Muscle of leg (tissue), 11 donors: Measurements from ENCODE around the gene RAD51B. TPM values are rescaled to one million over a fixed set of nuclear protein-coding genes. Genes with fewer than 3 reads are reported as not detected.

ENCODE experiments used
- DNase-seq: peaks from one replicate; pipeline ENCODE4 v3.0.0; 2013
- H3K27ac ChIP-seq: one replicate; pipeline ENCODE4 v1.5.1; 2013; ENCODE audit warnings: mild to moderate bottlenecking, low read length, control low read depth
- H3K27me3 ChIP-seq: one replicate; pipeline ENCODE4 v1.6.1; 2013; ENCODE audit warnings: low read length; ENCODE audit not compliant: control insufficient read depth, insufficient read depth
- H3K36me3 ChIP-seq: one replicate; pipeline ENCODE4 v1.6.1; 2013; ENCODE audit warnings: low read length; ENCODE audit not compliant: control insufficient read depth, insufficient read depth
- H3K4me1 ChIP-seq: one replicate; pipeline ENCODE4 v1.6.1; 2013; ENCODE audit warnings: low read length; ENCODE audit not compliant: control insufficient read depth, insufficient read depth
- H3K4me3 ChIP-seq: one replicate; pipeline ENCODE4 v1.5.1; 2013; ENCODE audit warnings: low read length, control low read depth
- H3K9me3 ChIP-seq: replicated peaks from 2 replicates; pipeline ENCODE4 v1.6.1; 2013; ENCODE audit warnings: low read depth, low read length; ENCODE audit not compliant: control insufficient read depth
- WGBS: methylation state at CpG from one replicate; pipeline ENCODE4 v1.1.5; 2013; ENCODE audit warnings: missing lambda C conversion rate; ENCODE audit not compliant: insufficient coverage; 5-methylcytosine and 5-hydroxymethylcytosine counted together
- polyA plus RNA-seq, 8 donors: library from polyadenylated mRNA; unstranded; fragments of 120-200 nt; gene quantifications; one replicate each; pipeline versions ENCODE4 v1.2.1 to v1.2.3, GENCODE V29; 2013; ENCODE audit warnings: inconsistent platforms in 1 of 8, low replicate concordance in 1 of 8; ENCODE audit not compliant: insufficient read length in 8 of 8, insufficient read depth in 1 of 8
- total RNA-seq: library from RNA; stranded (reverse); fragments of 120-200 nt; gene quantifications from one replicate; pipeline ENCODE4 v1.2.4, GENCODE V29; 2013

The RAD51B gene
- total and polyA plus RNA-seq, 9 donors: 6.0 to 16.5 (median 7.2) TPM

DNA sequence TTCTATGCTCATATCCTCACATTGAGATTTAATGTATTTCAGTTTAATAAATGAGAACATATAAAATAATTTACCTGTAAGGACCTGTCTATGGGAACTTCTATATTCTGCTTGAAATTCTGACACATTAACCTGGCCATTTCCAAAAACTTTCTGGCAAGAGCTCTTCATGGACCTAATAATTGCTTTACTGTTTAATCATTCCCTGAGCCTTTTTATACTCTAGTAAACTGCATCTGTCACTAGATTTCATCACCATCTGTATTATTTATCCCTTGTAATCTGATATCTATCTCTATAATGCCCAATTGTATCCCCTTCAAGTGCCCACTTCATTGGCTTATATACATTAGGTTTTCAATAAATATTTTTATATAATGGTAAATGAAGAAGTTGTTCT lies 327.7 kb downstream of the RAD51B start:
- DNase-seq: no peak
- H3K27ac ChIP-seq: peak overlapping the region; percentile 32
- peaks cover 14% of the 10 kb centered on the region for H3K9me3 ChIP-seq
- H3K4me1 ChIP-seq: peaks cover 29% of the 10 kb centered on the region
- H3K4me3 ChIP-seq: no peak overlapping the region
- H3K36me3 ChIP-seq: no peaks in the 10 kb centered on the region
- H3K27me3 ChIP-seq: no peaks in the 10 kb centered on the region

DNA sequence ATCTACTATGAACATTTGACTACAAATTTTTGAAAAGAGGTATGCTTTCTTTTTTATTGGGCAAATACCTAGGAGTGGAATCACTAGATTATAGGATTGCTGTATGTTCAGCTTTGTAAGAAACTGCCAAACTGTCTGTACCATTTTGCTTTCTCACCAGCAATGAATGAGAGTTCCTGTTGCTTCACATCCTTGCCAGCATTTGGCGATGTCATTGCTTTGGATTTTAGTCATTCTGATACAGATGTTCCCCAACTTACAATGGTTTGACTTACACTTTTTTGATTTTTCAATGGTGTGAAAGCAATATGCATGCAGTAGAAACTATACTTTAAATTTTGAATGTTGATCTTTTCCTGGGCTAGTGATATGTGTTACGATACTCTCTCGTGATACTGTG lies 328.7 kb downstream of the RAD51B start:
- Histone ChIP-seq H3K4me3 (no peak overlapping the region), H3K27ac (no peak overlapping the region), H3K36me3 (no peaks in the 10 kb centered on the region), H3K27me3 (no peaks in the 10 kb centered on the region), H3K4me1 (peaks cover 22% of the 10 kb centered on the region), H3K9me3 (peaks cover 16% of the 10 kb centered on the region)
- no CpG with 5 or more reads among the region's 3 CpGs for WGBS
- no peak for DNase-seq

DNA sequence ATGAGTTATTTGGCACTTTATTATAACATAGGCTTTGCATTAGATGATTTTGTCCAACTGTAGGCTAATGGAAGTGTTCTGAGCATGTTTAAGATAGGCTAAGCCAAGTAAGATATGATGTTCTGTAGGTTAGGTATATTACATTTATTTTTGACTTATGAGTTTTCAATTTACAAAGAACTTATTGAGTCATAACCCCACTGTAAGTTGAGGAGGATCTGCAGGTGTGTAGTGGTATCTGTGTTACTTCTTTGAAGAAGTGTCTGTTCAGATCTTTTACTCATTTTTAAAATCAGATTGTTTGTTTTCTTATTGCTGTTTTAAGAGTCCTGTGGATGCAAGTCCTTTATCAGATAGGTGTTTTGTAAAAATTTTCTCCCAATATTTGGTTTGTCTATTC lies 329.2 kb downstream of the RAD51B start:
- H3K27ac ChIP-seq: no peak overlapping the region

DNA sequence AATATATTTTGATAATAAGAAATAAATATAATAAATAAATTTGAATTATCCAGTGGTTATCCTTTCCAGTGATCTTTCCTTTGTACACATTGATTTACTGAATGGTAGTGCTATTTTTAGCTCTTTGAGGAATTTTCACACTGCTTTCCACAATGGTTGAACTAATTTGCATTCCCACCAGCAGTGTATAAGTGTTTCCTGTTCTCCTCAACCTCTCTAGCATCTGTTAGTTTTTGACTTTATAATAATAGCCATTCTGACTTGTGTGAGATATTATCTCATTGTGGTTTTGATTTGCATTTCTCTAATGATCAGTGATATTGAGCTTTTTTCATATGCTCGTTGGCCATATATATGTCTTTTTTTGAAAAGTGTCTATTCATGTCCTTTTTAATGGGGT lies 333.7 kb downstream of the RAD51B start:
- peaks cover 16% of the 10 kb centered on the region for H3K9me3 ChIP-seq
- no CpG with 5 or more reads among the region's 1 CpG for WGBS

More for the DNA sequence above, 329.2 kb downstream of the RAD51B start:
- peaks cover 17% of the 10 kb centered on the region for H3K9me3 ChIP-seq
- no peaks in the 10 kb centered on the region for H3K36me3 ChIP-seq
- H3K4me3 ChIP-seq: no peak overlapping the region
- no peak for DNase-seq
- H3K4me1 ChIP-seq: peaks cover 18% of the 10 kb centered on the region
- no peaks in the 10 kb centered on the region for H3K27me3 ChIP-seq

DNA sequence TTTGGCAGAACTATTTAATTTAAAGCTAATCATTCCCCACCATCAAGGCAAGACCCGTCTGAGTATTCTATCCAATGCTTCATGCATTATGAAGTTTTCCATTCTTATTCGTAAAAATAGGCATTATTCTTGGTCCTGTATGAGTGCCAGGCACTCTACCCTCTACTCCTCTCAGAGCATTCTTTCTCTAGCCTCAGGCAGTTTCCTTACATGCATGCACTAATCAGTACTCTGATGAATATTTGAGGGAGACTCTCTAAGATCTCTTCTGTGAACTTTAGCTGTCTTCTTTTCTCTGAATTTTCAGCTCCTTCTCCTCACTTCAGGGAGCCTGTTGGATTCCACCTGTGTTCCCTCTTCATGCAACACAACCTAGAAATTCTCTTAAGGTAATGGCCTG lies 334.7 kb downstream of the RAD51B start:
- Histone ChIP-seq H3K36me3 (no peaks in the 10 kb centered on the region), H3K4me1 (peaks cover 4% of the 10 kb centered on the region), H3K9me3 (peaks cover 12% of the 10 kb centered on the region), H3K27me3 (no peaks in the 10 kb centered on the region), H3K4me3 (no peak overlapping the region), H3K27ac (no peak overlapping the region)
- 85% methylated on average over 2 of the region's 2 CpGs for WGBS
- no peak for DNase-seq

More for the DNA sequence above, 333.7 kb downstream of the RAD51B start:
- no peak overlapping the region for H3K27ac ChIP-seq
- no peaks in the 10 kb centered on the region for H3K36me3 ChIP-seq
- DNase-seq: no peak
- H3K27me3 ChIP-seq: no peaks in the 10 kb centered on the region
- H3K4me1 ChIP-seq: peaks cover 4% of the 10 kb centered on the region
- no peak overlapping the region for H3K4me3 ChIP-seq

DNA sequence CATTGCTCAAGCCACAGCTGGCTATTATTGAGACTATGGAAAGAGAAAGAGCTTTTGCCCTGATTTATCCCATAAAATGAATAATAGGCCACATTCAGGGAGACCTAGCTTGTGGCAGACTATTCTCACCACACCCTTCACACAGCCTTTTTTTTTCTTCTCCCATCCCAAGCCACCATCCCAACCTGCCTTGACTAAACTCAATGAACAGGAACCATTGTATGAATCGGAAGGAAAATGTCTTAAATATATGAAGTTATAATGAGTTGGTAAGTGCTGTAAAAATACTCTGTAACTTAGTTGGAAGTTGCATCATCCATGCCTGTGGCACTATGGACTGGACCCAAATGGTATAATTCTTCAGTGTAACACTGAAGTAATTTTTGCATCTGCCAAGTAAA lies 338.4 kb downstream of the RAD51B start:
- Histone ChIP-seq H3K27me3 (no peaks in the 10 kb centered on the region), H3K4me3 (no peak overlapping the region), H3K9me3 (peaks cover 3% of the 10 kb centered on the region), H3K27ac (no peak overlapping the region), H3K36me3 (no peaks in the 10 kb centered on the region), H3K4me1 (peaks cover 4% of the 10 kb centered on the region)
- no CpG with 5 or more reads among the region's 1 CpG for WGBS
- no peak for DNase-seq

DNA sequence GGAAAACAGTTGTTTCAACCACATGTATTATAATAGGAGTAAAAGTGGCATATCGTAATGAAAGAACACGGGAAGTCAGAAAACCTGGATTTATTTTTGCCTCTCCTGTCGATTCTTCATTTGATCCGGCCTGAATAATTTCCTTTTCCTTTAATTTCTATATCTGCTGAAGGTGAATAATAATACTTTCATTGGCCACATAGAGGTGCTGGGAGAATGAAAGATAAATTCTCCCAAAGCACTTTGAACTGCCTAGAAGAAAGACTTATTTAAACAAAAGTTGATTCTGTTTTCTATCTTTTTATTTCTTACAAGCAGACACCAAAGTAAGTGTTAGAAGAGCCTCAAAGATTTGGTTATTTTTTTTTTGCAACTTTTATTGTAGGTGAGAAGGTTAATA lies 339.1 kb downstream of the RAD51B start:
- no peaks in the 10 kb centered on the region for H3K36me3 ChIP-seq
- WGBS: no CpG with 5 or more reads among the region's 4 CpGs
- no peak for DNase-seq
- no peak overlapping the region for H3K27ac ChIP-seq
- H3K9me3 ChIP-seq: peaks cover 2% of the 10 kb centered on the region
- H3K4me3 ChIP-seq: no peak overlapping the region
- H3K4me1 ChIP-seq: peaks cover 4% of the 10 kb centered on the region
- no peaks in the 10 kb centered on the region for H3K27me3 ChIP-seq

DNA sequence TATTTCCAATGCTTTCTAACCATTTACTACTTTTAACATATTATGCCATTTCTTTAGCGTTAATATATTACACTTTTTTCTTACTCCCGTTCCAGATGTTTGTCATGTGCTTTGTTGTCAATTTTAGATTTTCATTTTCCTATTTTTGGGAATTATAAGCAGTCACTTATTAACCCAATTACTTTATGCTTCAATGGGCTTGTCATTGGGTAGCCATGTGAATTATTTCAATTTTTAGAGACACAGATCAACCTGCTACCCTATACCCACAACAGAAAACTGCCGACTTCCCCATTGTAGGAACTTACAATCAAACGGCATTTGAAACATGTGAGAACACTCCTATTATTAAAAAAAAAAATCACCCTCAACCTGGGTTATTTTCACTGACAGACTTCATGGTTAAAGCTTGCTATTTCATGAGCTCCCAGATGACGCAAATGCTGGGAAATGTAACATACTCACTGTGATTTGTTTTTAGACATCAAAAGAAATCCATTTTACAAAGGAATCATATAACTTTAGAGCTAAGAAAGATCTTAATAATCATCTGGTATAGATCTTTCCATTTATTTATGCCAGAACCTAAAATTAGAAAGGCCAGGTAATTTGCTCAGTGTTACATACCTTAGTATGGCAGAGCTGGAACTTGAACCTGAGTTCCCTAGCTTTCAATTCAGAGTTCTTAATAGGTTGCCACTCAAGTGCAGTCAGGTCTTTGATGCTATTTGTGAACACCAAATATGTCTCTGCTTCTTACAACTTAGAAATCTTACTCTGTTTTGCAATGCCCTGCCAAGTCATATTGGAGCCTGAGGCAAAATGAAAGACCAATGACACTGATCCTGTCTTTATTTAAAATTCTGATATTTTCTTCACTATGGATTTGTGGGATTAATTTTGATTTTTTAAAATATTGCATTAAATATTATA lies 340.4 kb downstream of the RAD51B start:
- H3K4me3 ChIP-seq: no peak overlapping the region
- H3K36me3 ChIP-seq: no peaks in the 10 kb centered on the region
- H3K9me3 ChIP-seq: no peaks in the 10 kb centered on the region
- no peak overlapping the region for H3K27ac ChIP-seq
- DNase-seq: no peak
- no peaks in the 10 kb centered on the region for H3K27me3 ChIP-seq
- peaks cover 6% of the 10 kb centered on the region for H3K4me1 ChIP-seq
- WGBS: 80% methylated on average over 1 of the region's 5 CpGs

DNA sequence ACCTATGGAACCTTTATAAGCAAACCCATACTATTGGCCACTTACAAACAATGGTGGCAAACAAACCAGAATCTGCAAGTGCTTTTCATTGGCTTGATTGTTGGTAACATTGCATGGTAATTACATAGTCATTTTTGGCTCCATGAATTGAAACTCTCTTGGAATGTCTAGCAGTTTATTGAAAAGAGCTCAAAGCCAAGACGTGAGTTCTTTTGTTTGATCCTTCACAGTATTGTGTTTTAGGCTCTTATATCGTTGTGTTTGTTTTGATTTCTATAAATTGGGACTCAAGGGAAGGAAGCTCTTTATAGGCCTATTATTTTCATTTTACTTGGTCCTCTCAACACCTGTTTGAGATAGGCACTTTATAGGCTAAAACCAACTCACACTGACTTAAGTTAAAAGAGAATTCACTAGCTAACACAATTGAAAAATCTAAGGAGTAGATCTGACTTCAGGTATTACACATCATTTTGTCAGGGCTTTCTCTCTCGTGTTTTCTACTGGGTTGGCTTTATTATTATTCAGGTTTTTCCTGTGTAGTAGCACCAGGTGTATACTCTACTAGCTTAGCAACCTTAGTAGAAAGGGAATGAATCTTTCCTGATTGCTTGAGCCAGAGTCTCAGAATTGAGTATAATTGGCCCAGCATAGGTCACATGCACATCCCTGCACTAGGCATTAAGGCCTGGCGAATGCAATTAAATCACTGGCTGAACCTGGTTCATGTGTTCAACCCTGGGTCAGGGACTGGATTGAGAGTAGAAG lies 341.4 kb downstream of the RAD51B start:
- 100% methylated on average over 1 of the region's 4 CpGs for WGBS

DNA sequence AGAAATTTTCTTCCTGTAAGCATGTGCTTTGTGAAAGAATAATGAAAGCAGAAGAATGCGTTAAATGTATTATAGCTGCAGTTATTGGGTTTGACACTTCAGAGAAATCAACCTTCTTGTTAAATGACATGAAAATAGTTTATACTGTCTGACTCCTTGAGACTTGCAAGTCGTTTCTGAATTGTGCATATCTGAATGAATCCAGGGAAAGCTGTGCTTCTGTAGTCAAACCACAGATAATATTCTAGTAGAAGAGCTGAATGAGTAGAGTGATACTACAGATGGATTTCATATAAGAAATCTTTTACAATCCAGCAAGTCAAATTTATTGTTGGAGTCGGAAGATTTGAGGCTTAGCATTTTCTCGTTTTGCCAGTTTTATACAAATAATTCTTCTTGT lies 343.3 kb downstream of the RAD51B start:
- Histone ChIP-seq H3K27ac (no peak overlapping the region), H3K4me3 (no peak overlapping the region), H3K36me3 (no peaks in the 10 kb centered on the region), H3K4me1 (peaks cover 5% of the 10 kb centered on the region), H3K27me3 (no peaks in the 10 kb centered on the region), H3K9me3 (no peaks in the 10 kb centered on the region)
- no peak for DNase-seq
- 100% methylated on average over 1 of the region's 4 CpGs for WGBS

More for the DNA sequence above, 341.4 kb downstream of the RAD51B start:
- H3K36me3 ChIP-seq: no peaks in the 10 kb centered on the region
- H3K4me3 ChIP-seq: no peak overlapping the region
- peaks cover 6% of the 10 kb centered on the region for H3K4me1 ChIP-seq
- no peaks in the 10 kb centered on the region for H3K9me3 ChIP-seq
- H3K27ac ChIP-seq: no peak overlapping the region
- H3K27me3 ChIP-seq: no peaks in the 10 kb centered on the region
- DNase-seq: no peak
